HG02885 (cell line): ENCODE measurements around the gene DDRGK1.

Source experiments
- ATAC-seq: cut with Tn5 transposase; IDR thresholded peaks from one replicate; pipeline ENCODE4 v1.9.1; 2021; ENCODE audit warnings: mild to moderate bottlenecking; ENCODE audit not compliant: unreplicated experiment, poor library complexity

The DDRGK1 gene

DNA sequence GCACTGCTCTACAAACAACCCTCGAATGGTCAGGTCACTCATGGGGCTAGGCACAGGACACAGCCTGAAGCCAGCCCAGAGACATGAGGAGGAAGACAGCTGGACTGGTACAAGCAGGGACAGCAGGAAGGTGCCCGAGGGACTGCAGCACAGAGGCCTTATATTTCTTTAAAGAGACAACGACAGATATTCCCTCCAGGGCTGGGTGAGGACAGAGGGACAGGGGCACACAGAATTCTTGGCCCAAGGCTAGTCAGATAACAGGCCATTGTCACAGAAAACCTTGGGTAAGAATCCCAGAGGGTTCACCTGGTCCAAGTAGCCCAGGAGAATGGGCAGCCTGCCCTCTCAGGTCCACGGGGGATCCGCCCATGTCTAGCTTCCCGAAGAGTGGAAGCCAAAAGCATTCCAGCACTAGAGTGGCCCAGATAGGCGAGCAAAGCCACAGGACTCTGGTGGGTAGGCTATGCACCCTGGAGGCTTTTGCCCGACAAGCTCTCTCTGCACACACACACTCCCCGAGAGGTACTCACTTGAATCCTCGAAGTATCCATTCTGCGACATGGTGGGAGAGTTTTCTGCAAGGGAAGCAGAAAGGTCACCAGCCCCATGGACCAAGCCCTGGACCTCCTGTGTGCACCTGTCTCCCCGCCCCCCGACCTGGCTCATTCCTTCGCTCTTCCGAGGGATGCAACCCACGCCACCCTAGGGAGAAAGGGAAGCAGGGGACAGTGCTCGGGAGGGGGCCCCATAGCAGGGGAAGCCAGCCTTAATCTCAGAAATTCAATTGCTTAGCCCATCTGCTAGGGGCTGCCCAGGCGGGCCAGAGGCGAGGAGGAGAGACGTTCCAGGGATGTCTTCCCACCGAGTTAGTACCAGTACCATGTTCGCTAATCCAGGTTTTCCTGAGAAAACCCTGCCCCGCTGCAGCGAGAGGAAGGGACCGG, 32.8 kb upstream of the DDRGK1 start:
- ATAC-seq: no peak

DNA sequence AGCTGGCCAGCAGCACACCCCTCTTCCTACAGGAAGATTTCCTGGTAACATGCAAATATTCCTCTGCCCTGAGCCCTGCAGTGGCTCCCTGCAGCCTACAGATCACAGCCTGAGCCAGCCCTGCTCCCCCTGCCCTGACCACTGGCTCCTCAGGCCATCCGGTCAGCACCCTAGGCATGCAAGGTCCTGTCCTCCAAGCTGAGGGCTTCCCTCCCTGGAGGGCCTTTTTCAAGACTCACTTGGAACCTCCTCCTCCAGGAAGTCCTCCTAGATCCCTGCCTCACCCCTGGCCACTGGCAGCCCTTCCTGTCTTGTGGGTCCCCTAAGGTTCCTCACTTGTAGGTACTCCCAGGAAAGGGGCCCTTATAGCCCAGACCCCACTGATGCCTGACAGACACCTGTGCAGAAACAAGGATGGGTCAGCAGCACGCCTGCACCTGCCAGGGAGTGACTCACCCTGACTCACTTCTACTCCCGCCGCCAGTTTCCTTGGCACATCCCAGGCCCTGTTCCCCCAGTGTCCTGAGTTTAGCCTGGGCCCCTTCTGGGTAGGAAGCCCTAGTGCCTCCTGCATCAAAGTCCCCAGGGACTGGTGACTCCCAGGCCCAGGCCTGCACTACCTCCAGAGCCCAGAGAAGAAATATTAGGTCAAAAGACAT, 31.3 kb upstream of the DDRGK1 start:
- no peak for ATAC-seq

GRCh38 chr20:3233991-3234498, 29.6 kb upstream of the DDRGK1 start:
- no peak for ATAC-seq

- no peak for ATAC-seq
Observed at GRCh38 chr20:3233131-3233990, 28.9 kb upstream of the DDRGK1 start.

GRCh38 chr20:3231889-3232588, 27.6 kb upstream of the DDRGK1 start:
- ATAC-seq: no peak

DNA sequence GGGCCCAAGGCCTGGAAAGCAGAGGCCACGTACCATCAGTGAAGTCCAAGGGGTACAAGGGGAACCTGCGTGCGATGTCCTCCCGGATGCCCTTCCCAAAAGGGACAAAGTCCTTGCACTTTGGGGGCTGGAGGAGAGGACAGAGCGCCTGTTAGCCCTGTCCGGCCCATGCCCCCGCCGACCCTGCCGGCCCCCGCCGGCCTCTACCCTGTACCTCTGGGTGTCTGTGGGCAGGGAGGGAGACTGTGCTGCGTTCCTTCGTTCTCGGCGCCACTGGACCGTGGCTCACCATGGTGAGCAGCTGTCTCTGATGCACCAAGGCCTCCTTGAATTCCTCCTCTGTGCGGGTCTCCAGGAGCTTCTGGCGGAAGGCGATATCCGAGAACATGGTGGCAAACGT, 26.6 kb upstream of the DDRGK1 start:
- no peak for ATAC-seq

GRCh38 chr20:3229798-3230197, 25.3 kb upstream of the DDRGK1 start:
- ATAC-seq: no peak

- no peak for ATAC-seq
Observed at GRCh38 chr20:3229158-3229557, 24.7 kb upstream of the DDRGK1 start.

DNA sequence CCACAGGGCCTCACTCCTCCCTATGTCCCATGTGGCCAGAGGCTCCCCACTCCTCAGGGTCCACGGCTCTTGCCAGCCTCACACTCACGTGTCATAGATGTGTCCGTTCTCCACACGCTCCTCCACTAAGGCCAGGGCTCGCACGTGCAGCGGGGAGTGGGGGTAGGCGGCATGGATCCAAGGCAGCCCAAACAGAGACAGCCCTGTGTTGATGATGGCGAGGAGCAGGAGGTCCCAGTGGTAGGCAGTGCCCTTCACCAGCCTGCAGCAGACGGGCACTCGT, 24.2 kb upstream of the DDRGK1 start:
- ATAC-seq: no peak

GRCh38 chr20:3227936-3228749, 23.7 kb upstream of the DDRGK1 start:
- no peak for ATAC-seq

DNA sequence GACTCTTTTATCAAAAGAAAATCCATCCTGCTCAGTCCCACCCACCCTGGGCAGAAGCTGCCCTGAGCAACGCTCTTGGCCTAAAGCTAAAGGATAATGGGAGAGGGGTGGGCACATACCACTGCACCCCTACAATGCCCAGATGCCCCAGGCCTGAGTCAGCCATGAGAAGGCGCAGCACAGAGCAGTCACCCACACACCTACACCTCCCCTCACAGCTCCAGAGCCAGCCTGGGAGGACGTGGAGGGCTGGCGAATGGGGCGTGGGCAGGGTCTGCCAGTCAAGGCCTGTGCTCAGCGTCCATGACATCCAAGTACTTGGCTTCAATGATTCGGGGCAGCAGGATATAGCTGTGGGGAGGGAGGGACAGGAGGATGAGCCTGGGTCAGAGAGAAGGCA, 23.0 kb upstream of the DDRGK1 start:
- no peak for ATAC-seq

GRCh38 chr20:3226864-3227263, 22.4 kb upstream of the DDRGK1 start:
- no peak for ATAC-seq

DNA sequence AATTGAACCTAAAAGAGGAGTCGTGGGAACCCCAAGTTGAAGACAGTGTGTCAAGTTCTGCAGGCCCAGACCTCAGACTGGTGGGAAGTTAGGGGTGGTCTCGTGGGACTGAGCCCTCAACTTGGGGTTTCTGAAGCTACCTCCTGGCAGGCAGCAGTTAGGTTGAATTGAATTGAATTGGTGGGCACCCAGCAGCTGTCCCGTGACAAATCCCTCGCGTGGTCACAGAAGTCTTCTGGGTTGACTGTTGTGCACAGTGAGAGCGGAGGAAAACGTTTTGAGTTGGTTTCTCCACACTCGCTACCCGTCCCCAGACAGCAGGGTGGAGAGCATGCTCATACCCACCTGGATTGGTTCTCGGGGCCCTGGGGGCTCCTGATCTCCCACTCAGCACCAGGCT, 21.6 kb upstream of the DDRGK1 start:
- ATAC-seq: no peak

DNA sequence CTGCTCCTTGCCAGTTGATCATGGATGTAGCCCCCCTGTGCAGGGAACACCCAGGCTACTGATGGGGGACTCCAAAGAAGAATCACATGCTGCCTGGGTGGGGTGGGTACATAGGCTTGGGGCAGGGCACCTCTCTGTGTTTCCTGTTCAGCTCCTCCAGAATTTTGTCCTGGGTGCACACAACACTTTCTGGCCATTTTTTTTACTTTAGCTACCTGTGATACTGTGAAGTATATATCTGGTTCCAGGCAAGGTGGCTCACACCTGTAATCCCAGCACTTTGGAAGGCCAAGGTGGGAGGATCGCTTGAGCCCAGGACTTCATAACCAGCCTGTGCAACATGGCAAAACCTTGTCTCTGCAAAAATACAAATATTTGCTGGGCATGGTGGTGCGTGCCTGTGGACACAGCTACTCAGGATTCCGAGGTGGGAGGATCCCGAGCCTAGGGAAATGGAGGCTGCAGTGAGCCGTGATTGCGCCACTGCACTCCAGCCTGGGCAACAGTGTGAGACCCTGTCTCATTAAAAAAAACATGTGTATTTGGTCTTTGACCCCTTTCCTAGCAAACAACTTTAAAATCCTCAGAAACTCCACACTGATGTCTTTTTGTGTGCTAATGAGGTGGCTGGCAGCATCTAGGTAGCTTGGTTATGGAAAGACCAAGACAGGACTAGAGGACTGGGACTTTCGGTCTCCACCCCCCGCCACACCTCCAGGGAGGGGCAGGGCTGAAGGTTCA, 20.4 kb upstream of the DDRGK1 start:
- no peak for ATAC-seq

DNA sequence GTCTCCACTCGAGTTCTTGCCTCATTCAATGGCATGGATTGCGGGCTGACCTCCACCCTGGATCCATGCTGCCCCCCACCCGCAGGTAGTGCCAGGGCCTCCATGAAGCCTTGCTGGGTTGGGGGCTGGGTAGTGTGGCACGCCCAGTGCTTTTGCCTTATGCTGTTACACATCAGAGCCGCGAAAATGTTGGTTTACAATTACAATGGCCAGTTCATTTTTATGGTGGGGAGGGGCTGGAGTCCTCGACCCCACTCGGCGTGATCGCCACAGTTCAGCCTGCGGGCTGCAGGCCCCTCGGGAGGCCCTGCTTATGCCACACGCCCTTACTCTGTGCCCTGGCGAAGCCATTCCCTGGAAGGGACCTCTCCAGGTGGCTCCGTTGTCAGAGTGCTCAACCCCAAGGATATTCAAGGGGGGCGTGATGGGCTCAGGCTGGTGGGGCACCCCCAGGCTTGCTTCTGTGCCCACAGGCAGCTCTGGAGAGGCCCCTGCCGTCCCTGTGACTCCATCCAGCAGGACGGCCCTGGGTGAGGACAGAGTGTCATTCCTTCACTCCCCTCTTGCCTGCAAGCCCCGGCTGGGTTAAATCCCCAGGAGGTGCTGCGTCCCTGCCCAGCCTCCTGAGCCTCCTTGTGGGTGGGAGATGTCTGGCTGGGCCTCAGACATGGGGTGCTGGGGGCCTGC, 19.7 kb upstream of the DDRGK1 start:
- no peak for ATAC-seq

DNA sequence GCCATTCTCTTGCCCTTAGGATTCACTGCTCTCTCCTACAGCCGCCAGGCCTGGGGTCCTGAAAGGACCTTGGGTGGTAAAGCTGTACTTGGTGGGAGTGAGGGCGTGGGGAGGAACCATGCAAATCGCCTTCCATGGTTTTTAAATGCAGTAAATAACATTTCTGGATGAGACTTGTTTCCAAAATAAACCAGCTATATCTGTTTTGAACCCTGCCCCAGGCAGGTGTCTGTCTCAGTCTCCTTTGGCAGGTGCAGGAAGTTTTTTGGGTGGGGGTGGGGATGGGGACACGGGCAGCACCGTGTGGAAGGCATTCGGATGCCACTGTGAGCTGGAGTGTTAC, 19.1 kb upstream of the DDRGK1 start:
- no peak for ATAC-seq

DNA sequence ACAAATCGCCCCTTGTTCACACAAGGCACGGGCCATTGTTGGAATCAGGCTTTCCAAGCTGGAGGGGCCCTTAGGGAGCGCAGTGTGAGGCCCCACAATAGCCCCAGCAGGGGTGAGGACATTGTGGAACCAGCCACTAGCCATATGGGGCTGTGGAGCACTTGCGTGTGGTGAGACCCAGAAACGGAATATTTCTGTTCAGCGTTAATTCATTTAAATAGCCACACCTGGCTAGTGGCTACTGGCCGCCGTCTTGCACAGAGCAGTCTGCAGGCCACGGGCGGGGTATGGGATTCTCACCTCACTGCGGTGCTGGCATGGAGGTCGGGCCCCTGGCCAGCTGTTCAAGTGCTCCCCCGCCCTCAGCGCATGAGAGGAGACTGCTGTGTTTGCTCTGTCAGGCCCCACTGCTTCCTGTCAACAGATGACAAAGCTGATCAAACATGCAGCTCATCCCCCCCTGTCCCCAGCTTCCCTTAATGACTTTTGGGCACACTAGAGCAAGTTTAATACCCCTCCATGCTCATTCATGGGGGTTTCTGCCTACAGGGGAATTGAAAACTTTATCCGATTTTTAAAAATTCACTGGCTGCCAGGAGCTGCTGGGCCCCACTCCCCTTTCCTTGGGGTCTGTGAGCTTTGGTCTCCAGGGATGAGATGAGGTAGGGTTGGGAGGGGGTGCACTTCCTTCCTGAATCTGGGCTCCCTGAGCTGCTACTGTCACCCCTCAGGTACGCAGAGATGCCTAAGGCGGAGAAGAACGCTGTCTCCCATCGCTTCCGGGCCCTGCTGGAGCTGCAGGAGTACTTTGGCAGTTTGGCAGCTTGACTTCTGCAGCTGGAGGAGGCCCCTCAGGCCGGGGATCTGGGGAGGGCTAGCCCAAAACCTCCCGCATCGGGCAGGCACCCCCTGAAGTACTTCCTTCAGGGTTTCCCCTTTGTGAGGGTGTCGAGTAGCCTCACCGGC, 18.4 kb upstream of the DDRGK1 start:
- no peak for ATAC-seq
